Kidney tubule cell (primary cell): ENCODE measurements around the gene MTHFD2.
"Not testable (repeated sequence)": the region's sequence is repeated elsewhere in the genome, so short reads cannot be mapped to it uniquely, and the experiment has no call there.

Source experiments
- DNase-seq: peaks from one replicate; pipeline ENCODE4 v3.0.0-alpha.2; 2018; ENCODE audit warnings: low spot score

MTHFD2 gene

DNA sequence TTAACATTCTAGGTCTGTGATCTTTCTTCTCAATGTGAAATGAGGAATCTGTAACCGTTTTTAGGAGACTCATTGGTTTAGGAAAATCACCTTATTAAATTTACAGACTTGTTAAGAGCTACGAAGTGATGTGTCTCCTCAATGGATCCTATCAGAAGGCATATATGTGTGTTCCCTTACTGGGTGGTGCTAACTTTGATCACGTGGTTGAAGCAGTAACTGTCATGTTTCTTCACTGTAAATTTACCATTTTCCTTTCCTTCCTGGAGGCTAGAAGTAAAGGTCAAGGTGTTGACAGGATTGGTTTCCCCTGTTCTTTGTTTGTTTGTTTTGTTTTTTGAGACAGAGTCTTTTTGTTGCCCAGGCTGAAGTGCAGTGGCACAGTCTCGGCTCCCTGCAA is 1.4 kb upstream of the MTHFD2 start:
- DNase-seq = no peak

DNA sequence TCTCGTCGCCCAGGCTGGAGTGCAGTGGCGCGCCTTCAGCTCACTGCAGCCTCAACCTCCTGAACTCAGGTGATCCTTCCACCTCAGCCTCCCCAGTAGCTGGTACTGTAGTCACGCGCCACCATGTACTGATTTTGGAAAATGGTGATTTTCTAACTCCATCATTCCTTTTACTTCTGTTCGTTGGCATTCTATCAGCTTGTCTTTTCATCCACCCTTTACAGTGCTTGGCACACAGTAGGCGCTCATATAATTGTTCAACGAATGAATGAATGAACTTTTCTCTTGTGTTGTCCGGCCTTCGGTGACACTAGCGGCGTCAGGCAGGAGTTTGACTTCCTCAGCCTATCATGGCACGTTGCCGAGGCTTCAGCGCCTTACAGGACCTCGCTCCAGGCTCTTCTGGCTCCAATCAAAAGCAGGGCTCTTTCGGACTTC is 373 bp upstream of the MTHFD2 start:
- DNase-seq = no peak

DNA sequence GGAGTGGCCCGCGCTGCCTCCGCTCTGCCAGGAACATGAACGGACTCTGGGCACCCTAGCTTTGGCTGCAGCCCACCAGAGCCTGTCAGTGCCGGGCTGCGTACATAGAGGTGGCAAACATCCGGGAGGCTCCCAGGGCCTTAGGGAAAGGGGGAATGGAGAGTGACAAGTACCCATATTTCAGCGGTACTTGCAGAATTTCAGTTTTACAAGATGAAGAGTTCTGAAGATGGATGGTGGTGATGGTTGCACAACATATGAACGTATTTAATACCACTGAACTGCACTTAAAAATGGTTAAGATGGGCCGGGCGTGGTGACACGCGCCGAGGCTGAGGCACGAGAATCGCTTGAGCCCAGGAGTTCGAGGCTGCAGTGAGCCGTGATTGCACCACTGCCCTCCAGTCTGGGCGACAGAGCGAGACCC is 873 bp downstream of the MTHFD2 start:
- no peak for DNase-seq

DNA sequence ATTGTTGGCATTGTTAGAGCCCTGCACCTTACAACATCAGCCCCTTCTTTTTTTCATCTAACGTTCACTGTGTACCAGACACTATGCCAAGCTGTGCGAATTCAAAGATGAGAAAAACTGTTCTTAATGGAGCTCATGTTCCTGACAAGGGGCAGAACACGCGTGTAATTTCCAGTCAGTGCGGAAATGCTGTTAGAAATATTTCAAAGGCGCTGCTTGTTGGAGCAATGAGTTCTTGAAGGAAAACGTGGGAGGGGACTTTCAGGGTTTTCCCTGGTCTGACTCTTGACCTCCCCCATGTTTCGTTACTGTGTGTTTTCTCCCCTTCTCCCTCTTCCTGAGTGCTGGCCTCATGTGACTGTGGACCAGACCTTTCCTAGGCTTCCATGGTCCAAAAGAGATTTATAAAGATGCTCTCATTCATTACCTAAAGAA is 1.5 kb downstream of the MTHFD2 start:
- DNase-seq = no peak

DNA sequence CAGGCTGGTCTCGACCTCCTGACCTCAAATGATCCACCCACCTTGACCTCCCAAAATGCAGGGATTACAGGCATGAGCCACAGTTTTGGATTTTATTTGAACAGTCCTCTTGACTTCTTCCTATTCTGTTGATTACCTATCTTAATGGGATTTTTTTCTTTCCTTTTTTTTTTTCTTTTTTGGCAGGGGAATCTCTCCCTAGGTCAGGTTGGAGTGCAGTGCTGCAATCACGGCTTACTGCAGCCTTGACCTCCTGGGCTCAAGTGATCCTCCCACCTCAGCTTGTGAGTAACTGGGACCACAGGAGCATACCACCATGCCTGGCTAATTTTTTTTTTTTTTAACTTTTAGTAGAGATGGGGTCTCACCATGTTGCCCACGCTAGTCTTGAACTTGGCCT is 2.8 kb downstream of the MTHFD2 start:
- DNase-seq = no peak

DNA sequence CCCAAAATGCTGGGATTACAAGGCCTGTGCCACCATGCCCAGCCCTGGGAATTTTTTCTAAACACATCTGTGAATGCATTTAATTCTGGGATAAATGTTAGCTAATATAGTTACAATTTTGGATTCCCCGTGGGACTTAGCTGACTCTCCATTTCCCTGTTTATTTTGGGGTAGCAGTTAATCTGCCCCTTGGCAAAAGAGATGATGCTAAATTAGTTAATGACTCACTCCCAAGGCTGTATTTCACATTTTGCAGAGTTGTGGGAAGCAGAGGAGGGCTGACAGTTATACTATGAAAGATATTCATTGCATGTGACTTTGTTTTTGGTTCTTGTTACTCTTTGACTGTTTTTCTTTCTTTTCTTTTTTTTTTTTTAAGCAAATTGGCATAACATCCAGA is 3.2 kb downstream of the MTHFD2 start:
- DNase-seq = no peak

DNA sequence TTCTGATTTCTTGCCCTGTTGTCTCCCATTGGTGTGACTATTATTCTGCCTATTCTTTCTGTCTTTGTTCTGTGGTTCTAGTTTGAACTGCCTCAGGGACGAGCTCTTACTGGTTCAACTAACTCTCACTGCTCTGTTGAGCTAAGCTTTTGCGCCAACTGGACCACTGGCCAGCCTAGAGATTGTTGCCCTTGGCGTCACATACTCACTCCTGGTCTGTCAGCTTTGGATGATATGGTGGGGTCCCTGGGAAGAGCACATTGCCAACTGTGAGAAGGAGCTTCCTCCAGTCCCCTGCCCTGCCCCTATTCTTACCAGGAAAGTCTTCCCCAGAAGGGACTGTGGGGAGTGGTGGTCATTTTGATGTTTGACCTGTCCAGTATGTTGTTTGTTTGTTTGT is 6.0 kb downstream of the MTHFD2 start:
- DNase-seq = no peak

DNA sequence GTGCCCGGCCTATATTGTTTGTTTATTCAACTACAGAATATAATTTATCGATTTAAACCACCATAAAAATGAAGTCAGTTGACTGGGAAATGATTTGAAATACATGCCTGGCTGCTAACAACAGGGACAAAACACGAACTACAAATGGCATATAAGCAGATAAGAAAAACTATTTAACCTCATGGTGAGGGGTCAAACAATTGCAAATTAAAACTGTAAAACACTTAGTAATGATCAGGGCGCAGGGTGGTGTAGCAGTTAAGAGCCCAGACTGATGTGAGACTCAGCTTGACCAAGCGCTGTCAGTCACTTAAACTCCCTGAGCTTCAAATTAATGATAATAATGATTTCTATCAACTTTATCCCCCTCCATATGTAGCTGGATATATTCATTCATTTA is 6.7 kb downstream of the MTHFD2 start:
- no peak for DNase-seq

DNA sequence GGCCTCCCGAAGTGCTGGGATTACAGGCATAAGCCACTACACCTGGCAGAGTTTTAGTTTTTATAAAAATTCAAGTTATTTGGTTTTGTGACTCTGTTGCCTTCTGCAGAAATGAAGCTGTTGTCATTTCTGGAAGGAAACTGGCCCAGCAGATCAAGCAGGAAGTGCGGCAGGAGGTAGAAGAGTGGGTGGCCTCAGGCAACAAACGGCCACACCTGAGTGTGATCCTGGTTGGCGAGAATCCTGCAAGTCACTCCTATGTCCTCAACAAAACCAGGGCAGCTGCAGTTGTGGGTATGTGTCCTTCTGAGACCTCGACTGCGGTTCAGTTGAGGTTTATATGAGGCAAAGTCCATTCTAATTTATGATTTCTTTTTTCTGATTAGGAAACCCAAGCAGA is 7.2 kb downstream of the MTHFD2 start:
- DNase-seq = peak; percentile 22

DNA sequence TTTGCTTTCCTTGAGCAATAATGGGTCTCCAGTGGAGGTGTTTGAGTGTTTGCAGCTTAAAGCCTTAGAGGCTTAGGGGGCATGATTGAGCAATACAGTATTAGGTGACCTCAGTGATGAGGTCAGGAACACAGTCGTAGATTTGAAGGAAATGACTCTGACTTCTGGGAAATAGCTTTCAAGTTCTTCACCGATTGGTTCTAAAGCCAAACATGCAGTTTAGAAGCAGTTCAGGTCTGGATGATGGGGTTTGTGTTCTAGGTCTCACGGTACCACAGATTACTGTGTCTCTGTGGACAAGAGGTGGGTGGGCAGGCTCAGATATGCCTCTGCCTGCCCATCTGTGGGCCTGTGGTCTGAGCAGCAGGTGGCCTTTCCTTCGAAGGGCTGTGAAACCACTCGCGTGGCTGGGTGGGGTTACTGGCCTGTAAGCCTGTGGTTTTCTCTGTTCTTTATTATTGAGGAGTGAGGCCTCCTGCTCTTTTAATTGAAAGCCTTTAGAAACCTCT is 7.8 kb downstream of the MTHFD2 start:
- peak; percentile 55 for DNase-seq

DNA sequence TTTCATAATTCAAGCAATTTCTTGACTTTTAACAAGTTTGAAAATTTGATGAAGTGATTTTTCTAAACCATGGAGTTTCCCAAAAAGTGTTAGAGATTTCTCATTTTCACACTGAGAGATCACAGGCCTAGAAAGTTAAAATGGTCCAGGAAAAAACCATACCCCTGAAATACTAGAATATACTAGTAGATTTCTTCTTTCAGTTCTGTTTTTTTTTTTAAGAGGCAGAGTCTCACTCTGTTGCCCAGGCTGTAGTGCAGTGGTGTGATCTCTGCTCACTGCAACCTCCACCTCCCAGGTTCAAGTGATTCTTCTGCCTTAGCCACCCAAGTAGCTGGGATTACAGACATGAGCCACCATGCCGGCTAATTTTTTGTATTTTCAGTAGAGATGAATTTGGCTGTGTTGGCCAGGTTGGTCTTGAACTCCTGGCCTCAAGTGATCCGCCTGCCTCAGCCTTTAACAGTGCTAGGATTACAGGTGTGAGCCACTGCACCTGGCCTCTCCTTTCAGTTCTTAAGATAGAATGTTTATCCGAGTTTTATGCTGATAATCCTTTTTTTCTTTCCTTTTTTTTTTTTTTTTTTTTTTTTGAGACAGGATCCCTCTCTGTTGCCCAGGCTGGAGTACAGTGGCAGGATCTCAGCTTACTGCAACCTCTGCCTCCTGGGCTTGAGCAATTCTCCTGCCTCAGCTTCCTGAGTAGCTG is 14.4 kb downstream of the MTHFD2 start:
- no peak for DNase-seq

DNA sequence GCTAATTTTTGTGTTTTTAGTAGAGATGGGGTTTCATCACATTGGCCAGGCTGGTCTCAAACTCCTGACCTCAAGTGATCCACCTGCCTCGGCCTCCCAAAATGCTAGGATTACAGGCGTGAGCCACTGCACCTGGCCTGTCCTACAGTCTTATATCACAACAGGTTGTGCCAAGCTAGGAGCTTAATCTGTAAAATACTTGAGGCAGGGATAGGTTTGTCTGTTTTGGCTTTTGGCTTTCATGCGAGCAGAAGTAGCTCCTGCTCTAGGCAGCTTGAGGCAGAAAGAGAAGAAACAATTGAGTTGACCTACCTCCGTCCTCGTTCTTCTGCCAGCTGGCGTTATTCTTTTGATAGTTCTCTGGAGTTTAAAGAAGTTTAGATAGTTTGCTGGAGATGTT is 17.4 kb downstream of the MTHFD2 start:
- not testable (repeated sequence) for DNase-seq

DNA sequence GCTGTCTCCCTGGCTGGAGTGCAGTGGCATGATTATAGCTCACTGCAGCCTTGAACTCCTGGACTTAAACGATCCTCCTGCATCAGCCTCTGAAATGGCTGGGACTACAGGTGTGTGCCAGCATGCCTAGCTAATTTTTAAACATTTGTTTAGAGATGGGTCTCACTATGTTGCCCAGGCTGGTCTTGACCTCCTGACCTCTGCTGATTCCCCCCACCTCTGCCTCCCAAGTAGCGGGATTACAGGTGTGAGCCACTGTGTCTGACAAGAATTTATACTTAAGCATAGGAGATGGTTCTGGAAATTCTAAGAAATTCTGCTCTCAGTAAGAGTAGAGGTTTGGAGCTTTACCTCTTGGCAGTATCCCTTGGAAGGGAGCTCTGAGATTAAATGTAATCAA is 18.2 kb downstream of the MTHFD2 start:
- no peak for DNase-seq

DNA sequence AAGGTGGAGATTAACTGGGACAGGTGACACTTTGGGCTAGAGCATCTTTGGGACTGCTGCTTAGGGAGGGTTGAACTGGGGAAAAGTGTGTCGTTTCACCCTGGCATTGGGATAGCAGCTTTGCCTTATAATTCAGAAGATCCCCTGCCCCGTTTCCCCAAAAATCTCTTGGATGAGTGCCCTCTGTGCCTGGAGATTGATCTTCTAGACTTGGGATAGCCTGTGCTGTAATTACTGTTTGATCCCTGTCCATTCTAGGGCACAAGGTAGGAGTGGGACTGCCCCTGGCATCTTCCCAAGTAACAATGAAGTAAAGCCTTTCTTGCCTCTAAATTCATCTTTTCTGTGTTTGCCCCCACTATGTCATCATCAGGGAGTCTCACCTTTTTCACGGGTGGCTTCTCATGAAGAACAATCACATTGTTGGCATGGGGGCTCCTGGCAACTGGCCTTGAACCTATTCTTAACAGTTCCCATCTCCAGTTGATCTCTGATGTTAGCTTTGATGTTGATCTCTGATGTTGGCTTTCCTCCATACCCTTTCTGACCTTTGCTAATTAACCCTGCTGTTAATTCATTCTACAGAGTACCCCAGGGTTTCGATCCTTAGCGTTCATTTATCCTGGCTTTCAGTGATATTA is 21.6 kb downstream of the MTHFD2 start:
- DNase-seq = no peak

DNA sequence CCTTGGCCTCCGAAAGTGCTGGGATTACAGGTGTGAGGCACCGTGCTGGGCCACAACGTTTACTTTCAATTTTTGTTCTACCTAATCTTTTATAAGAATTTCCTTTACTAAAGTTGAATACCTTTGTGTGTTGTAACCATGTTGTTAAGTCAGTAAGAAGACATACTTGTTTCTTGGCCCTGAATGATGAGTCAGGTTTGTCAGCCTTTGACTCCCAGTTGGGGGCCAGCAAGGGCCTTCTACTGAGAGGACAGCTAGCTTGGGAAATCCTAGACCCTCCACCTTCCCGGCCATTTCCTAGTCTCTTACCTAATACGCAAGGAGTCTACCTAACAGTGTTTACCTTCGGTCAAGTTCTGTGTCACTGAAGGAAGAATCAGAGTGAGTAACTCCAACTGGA is 22.7 kb downstream of the MTHFD2 start:
- DNase-seq = no peak

DNA sequence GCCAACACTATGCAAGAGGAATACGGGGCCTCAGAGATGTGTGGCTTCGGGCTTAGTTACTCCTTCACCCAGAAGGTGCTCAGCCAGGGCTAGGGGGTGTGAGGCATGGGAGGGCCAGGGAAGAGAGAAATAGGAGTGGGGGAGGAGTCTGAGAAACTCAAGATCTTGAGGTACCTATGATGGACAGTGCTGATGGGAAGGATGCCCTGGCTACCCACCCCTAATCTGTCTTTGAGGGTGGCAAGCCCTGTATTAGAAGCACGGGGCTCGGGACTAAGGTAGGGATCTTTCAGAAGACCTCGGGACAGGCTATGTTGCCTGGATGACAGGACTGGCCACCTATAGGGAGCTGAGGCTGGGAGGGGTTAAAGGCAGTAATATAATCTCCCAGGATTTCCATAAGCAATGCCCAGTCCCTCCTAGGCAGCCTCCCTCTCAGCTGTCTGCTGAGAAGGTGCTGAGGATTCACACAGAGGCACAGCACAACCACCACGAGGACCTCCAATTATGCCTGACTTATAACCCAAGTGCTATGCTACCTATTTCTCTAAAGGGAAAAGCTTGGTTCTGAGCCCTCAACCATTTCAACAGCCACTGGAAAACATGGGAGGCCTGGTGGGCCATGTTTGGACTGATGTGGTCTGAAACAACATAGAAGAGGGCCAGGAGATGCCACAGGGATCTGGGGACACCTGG is 23.3 kb downstream of the MTHFD2 start:
- DNase-seq = no peak

DNA sequence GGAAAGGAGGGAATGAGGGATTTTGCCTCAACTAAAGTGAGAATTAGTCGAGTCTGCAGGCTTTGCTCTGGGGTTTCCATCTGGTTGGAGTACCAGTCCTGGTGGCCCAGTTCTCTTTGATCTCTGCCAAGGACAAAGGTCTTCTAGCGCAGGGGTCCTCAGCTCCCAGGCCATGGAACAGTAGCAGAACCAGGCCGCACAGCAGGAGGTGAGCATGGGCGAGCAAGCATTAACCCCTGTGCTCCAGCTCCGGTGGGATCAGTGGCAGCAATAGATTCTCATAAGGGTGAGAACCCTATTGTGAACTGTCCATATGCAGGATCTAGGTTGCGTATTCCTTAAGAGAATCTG is 23.9 kb downstream of the MTHFD2 start:
- DNase-seq = no peak

DNA sequence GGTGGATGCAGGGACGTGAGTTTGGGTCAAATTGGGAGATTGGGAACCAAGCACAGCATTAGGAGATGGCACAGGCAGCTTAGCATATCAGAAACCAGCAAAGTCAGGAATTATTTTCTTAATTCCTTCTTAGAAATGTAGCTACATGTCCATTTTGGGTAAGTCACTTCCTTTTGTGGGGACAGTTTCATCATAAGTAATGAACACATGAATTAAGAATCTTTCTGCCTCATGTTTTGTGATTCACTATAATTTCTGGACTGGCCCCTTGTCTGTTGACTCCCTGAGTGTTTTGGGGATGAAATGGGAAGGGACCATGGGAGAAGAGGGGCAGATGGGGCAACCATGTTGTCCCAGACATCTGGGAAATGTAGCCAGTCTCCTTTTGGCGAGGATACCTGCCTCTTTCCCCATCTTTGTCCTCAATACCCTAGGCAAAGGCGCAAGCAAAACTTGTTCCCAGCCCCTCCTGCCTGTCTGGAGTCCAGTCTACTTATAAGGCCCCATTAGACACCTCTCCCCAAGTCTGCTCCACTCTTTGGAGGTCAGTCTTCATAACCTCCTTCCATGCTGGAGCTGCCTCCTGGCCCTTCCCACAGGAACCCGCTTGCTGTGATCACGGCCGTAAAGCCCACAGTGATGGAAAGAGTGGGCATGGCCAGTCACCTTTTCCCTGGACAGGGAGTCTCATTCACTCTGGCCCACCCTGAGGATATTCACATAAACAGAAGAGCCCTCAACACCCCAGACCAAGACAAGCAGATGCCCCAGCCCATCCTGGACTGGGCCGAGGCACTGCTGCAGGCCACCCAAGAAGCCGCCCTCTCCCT is 25.7 kb downstream of the MTHFD2 start:
- DNase-seq = no peak

DNA sequence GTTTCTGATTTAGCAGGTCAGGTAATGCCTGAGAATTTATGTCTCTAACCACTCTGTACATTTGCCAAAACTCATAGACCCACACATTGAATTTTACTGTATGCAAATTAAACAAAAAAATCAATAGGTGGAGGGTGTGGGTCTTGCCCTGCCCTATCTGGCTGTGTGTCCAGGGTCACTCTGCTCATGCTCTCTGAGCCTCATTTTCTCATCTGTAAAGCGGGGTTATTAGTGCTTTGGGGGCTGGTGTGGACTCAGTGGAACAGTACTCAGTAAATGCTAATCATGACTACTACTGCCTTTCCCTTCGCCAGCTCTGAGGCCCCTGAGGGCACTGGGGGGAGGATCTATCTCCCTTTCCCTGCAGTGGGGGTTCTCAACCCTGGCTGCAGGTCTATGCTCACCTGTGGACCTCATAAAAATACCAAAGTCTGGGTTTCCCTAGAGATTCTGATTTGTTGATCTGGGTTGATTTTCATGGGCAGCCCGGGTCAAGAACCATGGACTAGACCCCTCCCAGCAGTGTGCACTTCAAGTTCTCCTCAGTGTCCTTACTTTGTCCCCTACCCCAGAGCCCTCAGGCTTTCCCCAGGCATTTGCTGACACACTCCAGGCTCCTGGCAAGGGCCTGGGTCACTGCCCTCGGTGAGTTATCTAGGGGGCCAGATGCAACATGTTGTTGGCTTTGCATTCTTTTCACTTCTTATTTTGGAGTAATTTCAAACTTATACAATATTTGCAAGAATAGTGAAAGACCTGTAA is 27.5 kb downstream of the MTHFD2 start:
- DNase-seq = no peak

DNA sequence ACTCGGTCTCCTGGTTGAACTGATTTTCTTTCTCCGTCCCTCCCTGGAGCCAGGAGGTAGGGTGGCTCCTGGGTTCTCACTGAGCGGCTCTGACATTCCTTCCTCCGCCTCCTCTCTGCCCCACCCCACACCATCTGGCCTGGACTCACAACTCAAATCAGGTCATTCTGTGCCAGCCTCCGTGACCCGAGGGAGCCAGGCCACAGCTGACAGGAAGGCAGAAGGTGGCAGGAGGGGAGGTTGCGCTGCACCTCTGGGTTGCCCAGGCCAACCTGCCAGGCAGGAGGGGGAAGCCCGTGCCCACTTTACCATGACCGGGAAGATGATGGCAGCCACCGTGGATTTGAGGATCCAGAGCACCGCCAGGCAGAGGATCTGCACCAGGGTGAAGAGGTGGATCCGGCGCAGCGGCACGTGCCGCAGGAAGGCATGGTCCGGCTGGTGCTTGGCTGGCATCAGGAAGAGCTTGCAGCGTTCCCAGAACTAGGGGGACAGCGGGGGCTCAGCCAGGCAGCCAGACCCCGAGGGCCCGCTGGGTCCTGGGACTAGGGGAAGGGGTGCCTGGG is 28.3 kb downstream of the MTHFD2 start:
- DNase-seq = no peak

DNA sequence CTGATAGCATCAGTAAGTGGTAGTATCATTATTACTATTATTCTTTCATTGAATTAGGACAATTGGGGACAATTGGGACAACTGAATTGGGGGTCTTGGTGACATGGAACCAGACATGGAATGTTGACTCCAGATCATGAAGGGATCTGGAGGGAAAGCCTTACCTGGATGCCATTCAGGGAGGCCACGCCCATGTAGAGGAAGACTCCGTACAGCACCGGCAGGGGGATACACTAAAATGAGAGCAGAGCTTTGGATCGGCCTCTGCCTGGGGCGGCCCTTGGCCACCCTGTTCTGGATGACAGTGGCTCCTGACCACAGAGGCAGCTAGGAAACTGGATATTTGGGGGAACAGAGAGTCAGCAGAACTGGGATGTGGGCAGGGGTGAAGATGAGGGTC is 29.2 kb downstream of the MTHFD2 start:
- no peak for DNase-seq
